Stomach (tissue), 4 donors: Measurements from ENCODE around the gene NKX1-2.

Source experiments
- CTCF ChIP-seq, 7 experiments: fragments of 450-650 bp in 4 of 7; fragments of 200-600 bp in 3 of 7; sonication (generic) in 3 of 7; IDR thresholded peaks; one replicate each; pipeline ENCODE4 v1.5.1; 2016 to 2019; ENCODE audit warnings: antibody characterized with exemption in 7 of 7, control low read depth in 2 of 7, mild to moderate bottlenecking in 1 of 7
- EP300 ChIP-seq: sonication (generic); formaldehyde crosslinking; IDR thresholded peaks from one replicate; pipeline ENCODE4 v1.6.1; 2017; ENCODE audit warnings: antibody characterized with exemption

DNA sequence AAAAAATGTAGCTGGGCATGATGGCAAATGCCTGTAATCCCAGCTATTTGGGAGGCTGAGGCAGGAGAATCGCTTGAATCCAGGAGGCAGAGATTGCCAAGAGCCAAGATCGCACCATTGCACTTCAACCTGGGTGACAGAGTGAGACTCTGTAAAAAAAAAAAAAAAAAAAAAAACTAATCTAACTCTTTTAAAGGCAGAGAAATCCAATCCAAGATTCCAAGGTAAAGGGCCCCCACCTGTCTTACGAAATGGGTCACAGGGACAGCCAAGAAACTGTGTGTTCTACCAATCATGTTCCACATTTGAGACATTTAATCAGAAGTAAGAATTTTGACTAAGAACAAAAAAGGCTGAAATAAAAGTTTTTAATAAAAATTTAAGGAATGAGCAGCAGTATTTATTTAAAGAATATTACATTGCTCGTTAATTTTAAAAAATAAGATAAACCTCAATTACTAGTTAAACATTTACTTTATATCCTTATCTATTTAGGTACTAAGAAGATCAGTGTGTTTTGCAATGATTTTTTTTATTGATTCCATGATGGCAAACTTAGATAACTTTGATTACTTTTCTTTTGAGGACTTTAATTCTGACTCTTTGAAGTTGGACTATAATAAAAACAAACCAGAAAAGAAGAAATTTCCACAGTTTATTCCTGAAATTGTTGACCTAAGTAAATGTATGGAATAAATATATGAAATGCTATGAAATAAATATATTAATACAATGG, 24.4 kb downstream of the NKX1-2 start:
- no peak for TF ChIP-seq CTCF (IDR thresholded peaks at IDR 0.05)
- no peak for TF ChIP-seq EP300
